Measurements from ENCODE around the gene LCE1A.

LCE1A gene, protein sequence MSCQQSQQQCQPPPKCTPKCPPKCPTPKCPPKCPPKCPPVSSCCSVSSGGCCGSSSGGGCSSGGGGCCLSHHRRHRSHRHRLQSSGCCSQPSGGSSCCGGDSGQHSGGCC

DNA sequence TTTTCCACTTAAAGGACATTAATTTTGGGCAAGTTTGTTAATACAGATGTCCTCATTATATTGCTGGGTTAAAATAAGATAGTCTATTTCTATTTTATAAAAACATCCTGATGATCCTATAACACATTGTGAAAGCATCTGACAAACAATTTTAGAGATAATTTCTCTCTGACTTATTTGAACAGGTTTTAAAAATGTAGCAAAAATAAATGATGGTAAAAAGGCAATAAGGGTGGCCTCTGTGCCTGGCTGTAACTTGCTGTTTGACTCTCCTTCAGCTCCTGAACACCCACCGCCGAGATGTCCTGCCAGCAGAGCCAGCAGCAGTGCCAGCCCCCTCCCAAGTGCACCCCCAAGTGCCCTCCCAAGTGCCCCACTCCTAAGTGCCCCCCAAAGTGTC is at the start of gene LCE1A:
Gene LCE1A (plus strand): TSS at position 301 of the 400 bp plus-strand sequence. CDS start 0 bp downstream, at position 301.
- in situ Hi-C loops (cut with HindIII; ENCODE audit: low sequenced_read_pairs): no loop called here

DNA sequence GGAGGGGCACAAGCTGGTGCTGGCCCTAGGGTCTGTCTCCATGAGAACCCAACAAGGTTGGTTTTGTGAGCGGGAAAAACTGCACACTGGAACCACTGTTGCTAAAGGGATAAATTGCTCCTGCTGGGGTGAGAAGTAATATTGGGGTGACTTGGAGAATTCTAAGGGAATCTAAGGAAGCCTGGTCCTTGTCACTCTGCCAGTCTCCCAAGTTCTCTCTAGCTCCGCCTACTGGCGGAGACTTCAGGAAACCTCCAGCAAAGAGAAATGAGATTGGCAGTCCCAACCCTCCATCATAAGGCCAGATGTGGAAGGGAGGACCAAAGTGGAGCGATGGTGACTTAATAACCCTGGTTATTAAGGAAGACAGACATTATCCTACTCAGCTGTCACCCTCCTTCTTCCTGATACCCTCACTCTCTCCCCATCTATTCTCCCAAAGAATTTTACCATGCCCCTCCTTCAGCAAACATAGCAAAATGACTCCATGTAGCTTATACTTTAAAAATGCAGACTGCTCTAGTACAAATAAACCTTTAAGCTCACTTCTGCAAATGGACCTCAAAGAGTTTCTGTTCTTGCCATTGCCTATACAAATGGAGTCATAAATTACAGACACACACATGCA is 49.6 kb upstream of the LCE1A start:
- in situ Hi-C loops (cut with HindIII; ENCODE audit: low sequenced_read_pairs): no loop called here

DNA sequence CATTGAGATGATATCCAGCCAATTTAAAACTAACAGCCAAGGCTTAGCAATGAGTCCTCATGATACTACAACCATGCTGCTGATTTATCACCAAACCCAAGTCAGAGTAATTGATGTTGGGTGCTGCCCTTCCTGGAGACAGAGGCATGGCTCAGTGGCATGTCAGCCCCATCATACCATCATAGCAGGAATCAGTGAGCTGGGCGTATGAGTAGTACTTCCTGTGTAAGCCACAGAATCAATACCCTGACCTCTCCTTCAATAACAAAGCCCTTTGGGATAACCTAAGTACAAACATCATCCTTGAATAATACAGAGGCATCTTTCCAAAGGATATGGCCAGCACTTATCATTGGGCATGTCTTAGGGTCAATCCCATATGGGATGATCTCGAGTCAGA is 44.2 kb upstream of the LCE1A start:
- in situ Hi-C loops (cut with HindIII; ENCODE audit: low sequenced_read_pairs): no loop called here

DNA sequence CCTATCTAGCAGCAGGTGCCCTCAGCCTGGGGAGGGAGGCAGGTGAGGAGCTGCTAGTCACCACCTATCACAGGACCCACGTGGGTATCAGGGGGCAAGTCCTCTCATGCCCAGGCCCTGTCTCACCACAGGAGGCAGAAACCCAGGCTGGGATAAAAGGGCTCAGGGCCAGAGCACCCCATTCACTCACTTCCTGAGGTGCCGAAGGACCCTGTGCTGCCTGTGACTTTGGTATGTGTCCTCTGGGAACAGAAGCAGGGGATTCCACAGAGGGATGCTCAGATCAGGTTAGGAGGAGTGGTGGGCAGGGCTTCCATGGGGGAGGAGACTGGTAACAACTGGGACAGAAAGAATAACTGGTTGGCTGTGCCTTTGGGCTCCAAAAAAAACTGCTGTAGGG is 41.2 kb upstream of the LCE1A start, which contains the start of gene LCE1E:
Gene LCE1E (plus strand): TSS at position 181 of the 400 bp plus-strand sequence. CDS start 1,043 bp downstream, outside the sequence.
- in situ Hi-C loops (cut with HindIII; ENCODE audit: low sequenced_read_pairs): no loop called here

DNA sequence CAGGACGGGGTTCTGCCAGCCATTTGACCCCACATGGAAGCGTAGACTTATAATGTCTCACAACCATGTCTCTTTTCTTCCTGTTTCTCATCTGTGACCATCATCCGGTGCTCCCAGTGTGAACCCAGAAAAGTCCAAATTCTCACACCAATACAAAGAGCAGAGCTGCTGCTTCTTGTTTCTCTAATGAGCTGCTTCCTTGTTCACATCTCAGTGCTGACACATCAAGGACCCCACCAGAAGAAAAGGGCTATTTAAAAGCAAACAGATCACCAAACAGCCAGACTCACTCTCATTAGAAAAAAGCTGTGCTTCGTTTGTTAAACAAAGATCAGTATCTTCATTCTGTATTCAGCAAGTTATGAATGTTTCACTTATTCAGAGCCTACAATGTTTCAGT is 31.6 kb upstream of the LCE1A start:
- in situ Hi-C loops (cut with HindIII; ENCODE audit: low sequenced_read_pairs): no loop called here

DNA sequence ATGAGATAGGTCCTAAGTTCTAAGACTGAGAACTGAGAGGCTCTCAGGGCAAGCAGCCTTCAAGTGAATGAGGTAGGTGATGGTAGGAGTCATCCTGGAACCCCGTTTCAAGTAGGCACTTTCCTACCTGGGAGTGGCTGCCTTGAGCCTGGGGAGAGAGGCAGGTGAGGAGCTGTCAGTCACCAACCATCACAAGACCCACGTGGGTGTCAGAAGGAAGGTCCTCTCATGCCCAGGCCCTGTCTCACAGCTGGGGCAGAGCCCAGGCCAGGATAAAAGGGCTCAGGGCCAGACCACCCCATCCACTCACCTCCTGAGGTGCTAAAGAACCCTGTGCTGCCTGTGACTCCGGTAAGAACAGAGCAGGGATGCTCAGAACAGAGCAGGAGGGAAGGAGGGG is 30.9 kb upstream of the LCE1A start, which contains the start of gene LCE1D:
Gene LCE1D (plus strand): TSS at position 301 of the 400 bp plus-strand sequence. CDS start 1,074 bp downstream, outside the sequence.
- in situ Hi-C loops (cut with HindIII; ENCODE audit: low sequenced_read_pairs): no loop called here

DNA sequence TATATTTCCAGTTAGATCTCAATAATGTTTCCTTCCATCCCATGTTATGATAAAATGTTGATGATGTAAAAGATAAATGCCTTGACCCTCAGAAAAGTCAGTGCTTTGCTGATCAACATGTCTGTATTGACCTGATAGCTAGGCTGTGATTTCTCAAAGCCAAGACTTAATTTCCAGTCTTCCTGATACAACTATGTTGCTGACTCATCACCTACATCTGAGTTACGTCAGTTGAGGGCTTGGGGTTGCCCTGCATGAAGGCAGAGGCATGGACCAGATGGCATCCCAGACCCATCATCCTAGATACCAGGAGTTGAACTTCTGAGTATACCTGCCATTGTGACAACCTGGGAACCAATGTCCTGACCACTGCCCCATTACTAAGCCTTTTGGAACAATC is 25.9 kb upstream of the LCE1A start:
- in situ Hi-C loops (cut with HindIII; ENCODE audit: low sequenced_read_pairs): no loop called here

DNA sequence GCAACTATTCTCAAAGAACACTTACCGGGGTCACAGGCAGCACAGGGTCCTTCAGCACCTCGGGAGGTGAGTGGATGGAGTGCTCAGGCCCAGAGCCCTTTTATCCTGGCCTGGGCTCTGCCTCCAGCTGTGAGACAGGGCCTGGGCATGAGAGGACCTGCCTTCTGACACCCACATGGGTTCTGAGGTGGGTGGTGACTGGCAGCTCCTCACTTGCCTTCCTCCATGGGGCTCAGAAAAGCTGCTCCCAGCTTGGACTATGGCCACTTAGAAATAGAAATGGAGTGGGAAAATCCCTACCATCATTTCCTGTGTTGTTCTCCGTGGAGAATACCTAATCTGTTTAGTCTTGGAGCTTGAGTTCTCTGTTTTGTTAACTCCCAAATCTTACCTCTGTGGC is 20.7 kb upstream of the LCE1A start, which contains the start of gene LCE1C:
Gene LCE1C (minus strand): TSS at position 76 of the 400 bp plus-strand sequence. CDS start 1,173 bp downstream, outside the sequence.
- in situ Hi-C loops (cut with HindIII; ENCODE audit: low sequenced_read_pairs): no loop called here

DNA sequence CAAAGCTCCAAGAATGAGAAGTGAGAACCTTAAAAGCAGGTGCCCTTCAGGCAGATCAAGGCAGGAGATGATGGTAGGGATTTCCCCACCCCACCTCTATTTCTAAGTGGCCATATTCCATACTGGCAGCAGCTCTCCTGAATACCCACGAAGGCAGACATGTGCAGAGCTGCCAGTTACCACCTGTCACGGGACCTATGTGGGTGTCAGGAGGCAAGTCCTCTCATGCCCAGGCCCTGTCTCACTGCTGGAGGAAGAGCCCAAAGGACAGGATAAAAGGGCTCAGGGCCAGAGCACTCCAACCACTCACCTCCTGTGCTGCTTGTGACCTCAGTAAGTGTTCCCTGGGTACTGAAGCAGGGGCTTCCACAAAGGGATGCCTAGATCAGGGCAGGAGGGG is 16.2 kb upstream of the LCE1A start:
- in situ Hi-C loops (cut with HindIII; ENCODE audit: low sequenced_read_pairs): no loop called here

DNA sequence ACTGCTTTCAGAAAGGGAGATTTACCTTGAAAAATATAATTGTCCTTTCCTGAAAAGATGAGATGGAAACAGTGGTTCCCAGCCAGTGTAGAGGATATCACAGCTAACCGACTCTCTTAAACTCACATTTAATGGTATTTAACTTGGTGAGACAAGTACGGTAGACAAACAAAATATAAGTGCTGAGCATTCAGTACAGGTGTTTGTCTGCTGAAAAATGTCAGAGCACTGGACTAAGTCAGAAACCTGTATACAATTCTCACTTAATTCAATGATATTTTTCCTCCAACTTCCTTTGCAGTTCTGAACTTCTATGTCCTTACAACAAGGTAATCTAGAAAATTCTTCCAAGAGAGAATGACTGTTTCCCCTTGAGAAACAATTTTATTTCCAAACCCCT is 15.6 kb upstream of the LCE1A start, which contains the start of gene LCE1B:
Gene LCE1B (plus strand): TSS at position 301 of the 400 bp plus-strand sequence. CDS start 476 bp downstream, outside the sequence.
- in situ Hi-C loops (cut with HindIII; ENCODE audit: low sequenced_read_pairs): no loop called here

DNA sequence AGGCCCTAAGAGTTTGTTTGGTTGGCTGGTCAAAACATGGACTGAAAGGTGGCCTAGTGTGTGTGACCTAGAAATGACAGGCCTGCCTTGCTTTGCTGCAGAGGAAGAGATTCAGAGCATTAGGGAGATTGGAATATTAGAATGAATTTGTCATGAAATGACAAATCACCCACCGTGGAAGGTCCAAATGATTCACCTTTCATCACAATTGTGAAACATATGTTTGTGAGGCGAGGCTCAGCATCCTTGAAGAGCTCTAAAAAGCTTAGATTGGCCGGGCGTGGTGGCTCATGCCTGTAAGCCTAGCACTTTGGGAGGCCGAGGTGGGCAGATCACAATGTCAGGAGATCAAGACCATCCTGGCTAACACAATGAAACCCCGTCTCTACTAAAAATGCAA is 10.0 kb upstream of the LCE1A start:
- in situ Hi-C loops (cut with HindIII; ENCODE audit: low sequenced_read_pairs): no loop called here

DNA sequence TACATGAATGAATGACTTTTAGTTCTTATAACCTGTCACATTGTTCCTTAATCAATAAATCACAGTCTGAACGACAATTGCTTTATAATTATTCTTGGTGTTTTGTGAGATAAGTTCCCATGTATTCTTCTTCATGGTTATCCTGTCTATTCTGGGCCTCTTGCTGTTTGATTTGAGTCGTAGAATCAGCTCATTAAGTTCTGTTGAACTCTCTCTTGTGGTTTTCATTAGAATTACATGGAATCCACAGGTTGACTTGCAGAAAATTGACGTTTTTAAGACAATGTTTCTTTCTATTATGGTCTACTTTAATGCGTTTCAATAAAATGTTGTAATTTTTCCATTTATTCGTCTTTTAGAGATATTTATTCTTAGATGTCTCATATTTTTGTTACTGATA is 4.0 kb upstream of the LCE1A start:
- in situ Hi-C loops (cut with HindIII; ENCODE audit: low sequenced_read_pairs): no loop called here

DNA sequence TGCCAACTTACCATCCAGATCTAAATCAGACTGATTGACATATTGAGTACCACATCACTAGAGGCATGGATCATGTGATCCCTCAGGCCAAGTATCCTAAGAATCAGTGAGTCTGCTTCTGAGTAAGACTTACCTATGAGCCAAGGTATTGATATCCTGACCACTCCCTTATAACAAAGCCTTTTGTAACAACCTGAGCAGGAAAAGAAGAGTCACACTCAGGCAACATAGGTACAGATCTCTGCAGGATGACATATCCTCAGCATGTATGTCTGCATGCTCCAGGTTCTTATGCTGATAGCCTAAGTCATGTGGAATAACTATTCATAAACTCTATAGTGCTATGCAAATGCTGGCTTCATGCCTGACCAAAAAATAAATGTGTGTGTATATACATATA is 2.3 kb upstream of the LCE1A start:
- in situ Hi-C loops (cut with HindIII; ENCODE audit: low sequenced_read_pairs): no loop called here

DNA sequence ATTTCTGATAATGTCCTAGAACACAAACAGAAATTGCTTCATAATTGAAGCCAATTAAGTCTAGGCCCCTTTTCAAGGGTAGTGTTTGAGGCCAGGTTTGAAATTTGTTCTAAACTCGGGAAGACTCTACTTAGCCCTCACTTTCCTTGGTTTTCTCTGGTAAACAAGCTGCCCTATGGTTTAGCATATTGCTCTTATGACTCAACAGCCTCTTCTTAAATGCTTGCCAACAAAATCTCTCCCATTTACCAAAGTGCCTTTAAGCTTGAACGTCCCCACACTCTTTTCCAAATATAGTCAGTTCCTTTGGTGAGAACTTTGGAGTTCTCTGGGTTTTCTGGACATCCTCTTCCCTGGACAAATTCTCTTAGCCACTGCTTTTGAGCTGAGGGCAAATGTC is 9.6 kb downstream of the LCE1A start:
- in situ Hi-C loops (cut with HindIII; ENCODE audit: low sequenced_read_pairs): no loop called here

DNA sequence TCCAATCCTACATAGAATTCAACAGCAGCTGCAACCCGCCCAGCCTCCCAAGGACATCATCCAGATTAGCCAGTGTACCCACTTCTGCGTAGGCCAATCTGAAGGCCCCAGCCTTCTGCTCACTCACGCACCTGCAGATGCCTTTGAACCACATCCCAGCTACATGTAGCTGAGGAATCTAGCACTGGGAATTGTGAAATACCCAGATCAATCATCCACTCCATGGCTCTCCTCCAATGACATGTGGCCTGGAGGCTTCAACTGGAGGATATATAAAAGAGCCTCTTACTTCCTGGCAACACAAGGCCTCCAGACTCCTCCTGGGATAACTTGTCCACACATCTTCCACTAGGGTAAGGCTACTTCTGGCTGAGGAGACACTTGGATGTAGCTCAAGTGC is 15.3 kb downstream of the LCE1A start, which contains the start of gene LCE6A:
Gene LCE6A (plus strand): TSS at position 301 of the 400 bp plus-strand sequence. CDS start 665 bp downstream, outside the sequence.
- in situ Hi-C loops (cut with HindIII; ENCODE audit: low sequenced_read_pairs): no loop called here

DNA sequence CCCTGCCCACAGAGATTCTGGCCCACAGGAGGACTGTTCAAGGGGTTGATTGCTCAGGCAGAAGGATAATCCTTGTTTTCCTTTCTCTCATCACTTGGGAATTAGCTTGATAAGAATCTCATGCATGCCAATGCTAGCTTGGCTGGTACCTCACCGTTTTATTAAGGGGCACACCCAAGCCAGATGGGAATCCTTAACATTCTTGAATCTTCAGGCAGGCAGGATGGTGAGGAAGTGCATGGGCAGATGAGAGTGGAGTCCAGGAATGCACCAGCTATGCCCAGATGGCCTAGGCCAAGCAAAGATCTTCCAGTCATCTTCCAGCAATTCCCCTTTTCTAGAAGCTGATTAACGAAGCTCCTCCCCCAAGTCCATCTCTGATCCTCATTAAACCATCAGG is 28.4 kb downstream of the LCE1A start:
- in situ Hi-C loops (cut with HindIII; ENCODE audit: low sequenced_read_pairs): no loop called here

DNA sequence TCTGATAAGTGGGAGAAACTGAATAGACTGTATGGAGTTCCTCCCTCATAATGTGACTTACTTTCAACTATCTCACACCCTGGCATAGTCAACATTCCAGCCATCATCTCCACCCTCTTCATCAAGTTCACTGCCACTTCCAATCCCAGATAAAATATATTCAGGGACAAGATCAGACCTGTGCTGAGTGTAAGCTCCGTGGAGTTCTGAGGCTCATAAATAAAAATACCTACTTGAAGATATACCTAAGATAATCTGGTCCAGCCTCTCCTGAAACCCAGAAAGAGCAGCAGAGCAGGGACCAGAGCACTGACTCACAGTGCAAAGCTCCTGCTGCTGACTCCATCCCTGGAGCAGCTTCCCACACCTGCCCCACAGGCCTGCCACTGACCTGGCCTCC is 30.8 kb downstream of the LCE1A start:
- in situ Hi-C loops (cut with HindIII; ENCODE audit: low sequenced_read_pairs): no loop called here

DNA sequence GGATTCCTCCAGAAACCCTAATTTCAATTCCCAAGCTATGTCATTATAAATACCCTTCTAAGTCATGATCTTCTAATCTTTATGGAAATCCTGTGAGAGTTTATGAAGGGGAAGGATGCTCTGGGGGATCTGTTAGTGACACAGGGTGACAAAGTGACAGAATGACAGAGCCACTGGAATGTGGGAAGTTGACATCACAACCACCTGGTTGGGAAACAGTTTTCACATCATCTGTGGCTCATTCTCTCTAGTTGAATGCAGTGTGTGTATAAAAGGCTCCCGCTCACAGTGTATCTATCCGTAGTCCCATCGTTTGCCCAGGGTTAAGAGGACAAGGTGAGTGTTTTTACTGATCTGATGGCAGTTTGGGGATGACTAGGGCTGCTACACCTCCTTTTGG is 32.4 kb downstream of the LCE1A start, which contains the start of gene LCE7A:
Gene LCE7A (plus strand): TSS at position 301 of the 400 bp plus-strand sequence. CDS start 702 bp downstream, outside the sequence.
- in situ Hi-C loops (cut with HindIII; ENCODE audit: low sequenced_read_pairs): no loop called here

DNA sequence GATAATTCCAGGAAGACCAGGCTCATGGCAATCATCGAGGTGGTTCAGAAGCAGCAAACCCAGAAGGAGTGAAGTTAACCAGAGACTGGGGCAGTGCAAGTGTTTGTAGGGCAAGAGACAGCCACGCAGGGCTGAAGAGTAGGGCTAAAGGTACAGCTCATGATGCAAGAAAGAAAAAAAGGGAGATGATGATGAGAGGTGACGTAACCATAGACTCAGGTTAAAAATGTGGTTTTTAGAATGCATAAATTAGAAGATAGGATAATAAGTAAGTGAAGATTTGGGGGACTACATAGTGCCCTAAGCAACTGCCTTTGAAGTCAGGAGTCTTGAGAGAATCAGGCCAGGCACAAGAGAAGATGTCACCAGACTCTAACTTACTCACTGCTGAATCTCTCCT is 32.9 kb downstream of the LCE1A start:
- in situ Hi-C loops (cut with HindIII; ENCODE audit: low sequenced_read_pairs): no loop called here

DNA sequence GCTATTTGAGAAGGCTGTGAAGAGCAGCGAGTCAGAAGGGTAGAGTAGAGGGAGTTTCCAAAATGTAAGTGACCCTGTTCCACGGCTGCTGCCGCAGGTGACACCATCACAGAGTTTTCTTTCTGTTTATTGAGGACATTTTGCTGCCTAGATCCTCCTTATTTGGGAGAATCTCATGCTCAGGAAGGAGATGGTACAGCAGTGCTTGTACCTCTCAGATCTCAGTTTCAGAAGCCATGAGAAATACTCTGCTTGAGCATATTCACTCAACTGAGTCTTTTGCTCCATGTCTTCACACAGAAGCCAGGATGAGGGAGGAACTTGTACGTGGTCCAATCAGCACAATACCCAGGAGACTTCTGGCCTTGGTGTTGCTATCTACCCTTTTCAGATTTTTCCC is 34.1 kb downstream of the LCE1A start:
- in situ Hi-C loops (cut with HindIII; ENCODE audit: low sequenced_read_pairs): no loop called here

DNA sequence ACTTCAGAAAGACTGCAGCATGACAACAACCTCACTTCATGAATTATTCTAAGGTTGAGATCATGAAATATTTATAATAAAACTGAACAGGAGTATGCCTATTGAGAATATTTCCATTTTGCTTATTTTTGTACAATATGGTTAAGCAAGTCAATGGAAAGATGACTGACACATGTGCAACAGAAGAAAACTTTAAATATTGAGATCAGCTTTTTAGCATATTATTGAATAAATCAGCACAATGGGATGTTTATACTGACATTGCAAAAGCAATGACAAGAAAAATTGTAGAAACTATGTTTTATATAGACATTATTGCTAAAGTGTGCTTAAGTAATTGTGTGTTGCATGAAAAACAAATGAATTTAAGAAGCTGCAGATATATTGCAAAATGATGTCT is 37.2 kb downstream of the LCE1A start:
- in situ Hi-C loops (cut with HindIII; ENCODE audit: low sequenced_read_pairs): no loop called here

DNA sequence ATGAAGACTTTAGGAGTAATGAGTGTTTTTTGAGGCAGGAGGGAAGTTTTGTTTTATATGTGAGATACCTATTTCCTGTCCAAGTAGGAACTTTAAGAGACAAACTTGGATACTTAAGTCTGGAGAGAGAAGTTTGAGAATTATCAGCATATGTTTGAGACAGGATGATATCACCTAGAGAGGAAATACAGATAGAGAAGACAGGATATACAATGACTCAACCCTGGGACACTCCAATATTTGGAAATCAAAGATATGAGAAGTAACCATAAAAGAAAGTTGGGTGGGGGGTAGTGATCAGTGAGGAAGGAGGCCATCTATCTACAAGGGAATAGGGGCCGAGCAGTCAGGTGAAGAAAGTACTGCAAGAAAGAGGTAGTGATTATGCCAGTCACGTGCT is 39.0 kb downstream of the LCE1A start:
- in situ Hi-C loops (cut with HindIII; ENCODE audit: low sequenced_read_pairs): no loop called here

Measured in DLD1 (cell line).